ENCODE data around the gene CDC42.

DNA sequence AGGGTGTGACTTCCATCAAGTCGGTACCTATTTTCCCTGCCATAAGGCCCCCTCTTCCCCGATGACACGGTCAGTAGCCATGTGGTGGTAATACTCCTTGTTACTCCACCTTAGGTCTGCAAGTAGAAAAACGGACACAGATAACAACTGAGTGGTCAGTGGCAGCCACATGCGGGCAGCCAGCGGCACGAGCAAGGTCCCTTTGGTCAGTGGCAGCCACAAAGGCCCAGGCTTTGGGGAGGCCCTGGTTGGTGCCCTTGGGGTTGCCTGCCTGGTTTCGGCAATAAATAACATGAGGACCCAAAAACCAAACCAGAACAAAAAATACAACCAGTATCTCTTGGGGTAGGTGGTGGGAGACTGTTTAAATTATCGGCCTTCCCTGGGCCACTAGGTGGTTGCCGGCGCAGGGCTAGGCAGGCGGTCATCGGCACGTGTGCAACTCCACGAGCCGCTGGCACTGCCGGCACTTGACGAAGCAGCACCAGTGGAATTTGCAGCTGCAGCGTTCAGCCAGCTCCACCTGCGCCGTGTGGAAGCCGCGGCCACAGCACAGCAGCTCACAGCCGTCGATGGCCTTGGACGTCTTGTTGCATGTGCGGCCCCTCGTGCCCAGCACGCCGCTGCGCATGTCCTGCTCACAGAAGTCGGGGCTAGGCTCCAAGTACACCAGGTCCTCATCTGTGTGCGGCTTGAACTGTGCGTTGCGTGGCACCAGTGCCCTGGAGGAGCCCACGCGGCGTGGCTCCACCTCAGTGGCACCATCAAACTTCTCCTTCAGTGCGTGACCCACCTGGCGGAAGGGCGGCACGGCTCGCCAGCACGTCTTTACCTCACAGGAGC is 67.3 kb downstream of the CDC42 start:
- TF ChIP-seq RB1 (IDR thresholded peaks at IDR 0.05; ENCODE audit: borderline replicate concordance), result no peak
- TF ChIP-seq POLR2A (IDR thresholded peaks at IDR 0.05; ENCODE audit: low read depth, low read length), result no peak
- TF ChIP-seq, protein P1, sequence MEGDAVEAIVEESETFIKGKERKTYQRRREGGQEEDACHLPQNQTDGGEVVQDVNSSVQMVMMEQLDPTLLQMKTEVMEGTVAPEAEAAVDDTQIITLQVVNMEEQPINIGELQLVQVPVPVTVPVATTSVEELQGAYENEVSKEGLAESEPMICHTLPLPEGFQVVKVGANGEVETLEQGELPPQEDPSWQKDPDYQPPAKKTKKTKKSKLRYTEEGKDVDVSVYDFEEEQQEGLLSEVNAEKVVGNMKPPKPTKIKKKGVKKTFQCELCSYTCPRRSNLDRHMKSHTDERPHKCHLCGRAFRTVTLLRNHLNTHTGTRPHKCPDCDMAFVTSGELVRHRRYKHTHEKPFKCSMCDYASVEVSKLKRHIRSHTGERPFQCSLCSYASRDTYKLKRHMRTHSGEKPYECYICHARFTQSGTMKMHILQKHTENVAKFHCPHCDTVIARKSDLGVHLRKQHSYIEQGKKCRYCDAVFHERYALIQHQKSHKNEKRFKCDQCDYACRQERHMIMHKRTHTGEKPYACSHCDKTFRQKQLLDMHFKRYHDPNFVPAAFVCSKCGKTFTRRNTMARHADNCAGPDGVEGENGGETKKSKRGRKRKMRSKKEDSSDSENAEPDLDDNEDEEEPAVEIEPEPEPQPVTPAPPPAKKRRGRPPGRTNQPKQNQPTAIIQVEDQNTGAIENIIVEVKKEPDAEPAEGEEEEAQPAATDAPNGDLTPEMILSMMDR (IDR thresholded peaks at IDR 0.05 in 2 of 3, conservative IDR thresholded peaks at IDR 0.05 in 1 of 3; ENCODE audit: control insufficient read depth in 2 of 3, extremely low read depth in 1 of 3, insufficient read depth in 1 of 3, low read depth in 3 of 3, low read length in 3 of 3), result no peak
- TF ChIP-seq, protein P2, sequence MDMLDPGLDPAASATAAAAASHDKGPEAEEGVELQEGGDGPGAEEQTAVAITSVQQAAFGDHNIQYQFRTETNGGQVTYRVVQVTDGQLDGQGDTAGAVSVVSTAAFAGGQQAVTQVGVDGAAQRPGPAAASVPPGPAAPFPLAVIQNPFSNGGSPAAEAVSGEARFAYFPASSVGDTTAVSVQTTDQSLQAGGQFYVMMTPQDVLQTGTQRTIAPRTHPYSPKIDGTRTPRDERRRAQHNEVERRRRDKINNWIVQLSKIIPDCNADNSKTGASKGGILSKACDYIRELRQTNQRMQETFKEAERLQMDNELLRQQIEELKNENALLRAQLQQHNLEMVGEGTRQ (IDR thresholded peaks at IDR 0.05; ENCODE audit: borderline replicate concordance, low read depth, low read length), result no peak
- TF ChIP-seq SPI1 (IDR thresholded peaks at IDR 0.05; ENCODE audit: borderline replicate concordance, insufficient read depth, low read depth, low read length), result no peak
- no peak for TF ChIP-seq FOS (IDR thresholded peaks at IDR 0.05; ENCODE audit: borderline replicate concordance, extremely low read depth, insufficient read length)
- TF ChIP-seq NFIC (IDR thresholded peaks at IDR 0.05; ENCODE audit: low read depth, low read length), result no peak
- TF ChIP-seq, protein P3, sequence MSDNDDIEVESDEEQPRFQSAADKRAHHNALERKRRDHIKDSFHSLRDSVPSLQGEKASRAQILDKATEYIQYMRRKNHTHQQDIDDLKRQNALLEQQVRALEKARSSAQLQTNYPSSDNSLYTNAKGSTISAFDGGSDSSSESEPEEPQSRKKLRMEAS (IDR thresholded peaks at IDR 0.05; ENCODE audit: low read depth, low read length), result no peak
- TF ChIP-seq SMAD5 (IDR thresholded peaks at IDR 0.05; ENCODE audit: low read depth), result no peak
- no peak for TF ChIP-seq EZH2 (IDR thresholded peaks at IDR 0.05; ENCODE audit: borderline replicate concordance, control insufficient read depth, low read depth, low read length)
- no peak for TF ChIP-seq EP300 (IDR thresholded peaks at IDR 0.05; ENCODE audit: borderline replicate concordance in 1 of 2, control insufficient read depth in 1 of 2, low read depth in 2 of 2, low read length in 2 of 2)

All from GM12878 (cell line).